Measurements from ENCODE around the gene CACNA1S. TPM values are rescaled to one million over a fixed set of nuclear protein-coding genes. Genes with fewer than 3 reads are reported as not detected.

CACNA1S gene
- total RNA-seq, 1 experiment from 2014 or later: not detected

DNA sequence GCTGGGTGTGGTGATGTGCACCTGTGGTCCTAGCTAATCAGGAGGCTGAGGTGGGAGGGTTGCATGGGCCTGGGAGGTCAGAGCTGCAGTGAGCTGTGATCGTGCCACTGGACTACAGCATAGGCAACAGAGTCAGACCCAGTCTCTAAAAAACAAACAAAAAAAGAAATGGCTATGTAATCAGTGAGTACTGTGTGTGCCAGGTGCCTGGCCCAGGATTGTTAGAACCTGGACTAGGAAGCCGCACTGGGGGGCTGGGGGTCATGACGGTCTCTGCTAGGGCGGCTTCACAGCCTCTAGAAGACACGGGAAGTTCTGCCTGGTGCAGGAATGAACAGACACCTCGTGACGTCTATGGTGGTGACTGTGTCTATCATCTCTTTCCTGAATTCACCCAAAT is 33.6 kb upstream of the CACNA1S start:
- H3K9ac ChIP-seq (ENCODE audit: extremely low read depth, insufficient read length, low read length): no peak overlapping the region

More for the DNA sequence above, 33.6 kb upstream of the CACNA1S start:
- H3K23me2 ChIP-seq (ENCODE audit: insufficient read length, low read depth, low read length, poor library complexity, severe bottlenecking): no peaks in the 10 kb centered on the region
- no peak overlapping the region for H2BK20ac ChIP-seq (ENCODE audit: low read depth, low read length, poor library complexity, severe bottlenecking)
- H3K4me1 ChIP-seq (ENCODE audit: insufficient read depth, low read length): no peaks in the 10 kb centered on the region
- H2AFZ ChIP-seq (ENCODE audit: low read length): no peak overlapping the region
- no peak overlapping the region for H3K4me2 ChIP-seq (ENCODE audit: insufficient read depth, insufficient read length, low read length)
- no peak overlapping the region for H3K14ac ChIP-seq (ENCODE audit: insufficient read depth, low read length)
- H4K5ac ChIP-seq (ENCODE audit: insufficient read length, low read depth, low read length): no peak overlapping the region
- Mint-ChIP-seq H3K27ac (no peak overlapping the region), H3K36me3 (ENCODE audit: insufficient read depth in 1 of 3, low read depth in 3 of 3) (peaks cover 56 to 99% (median 98%) of the 10 kb centered on the region in 3 experiments; a peak in 6 of 7 replicates), H3K4me3 (no peak overlapping the region), H3K9me3 (no peaks in the 10 kb centered on the region), H3K4me1 (no peaks in the 10 kb centered on the region), H3K27me3 (ENCODE audit: low read depth) (no peaks in the 10 kb centered on the region)
- DNase-seq: no peak
- H3K56ac ChIP-seq (ENCODE audit: insufficient read length, low read depth, low read length): no peak overlapping the region
- H4K20me1 ChIP-seq (ENCODE audit: control insufficient read depth, insufficient read depth, insufficient read length): no peaks in the 10 kb centered on the region
- no peak overlapping the region for H3K23ac ChIP-seq (ENCODE audit: insufficient read length, low read depth, low read length)
- H3K27me3 ChIP-seq (ENCODE audit: insufficient read depth, low read length): no peaks in the 10 kb centered on the region
- H3K27ac ChIP-seq (ENCODE audit: insufficient read length, low read depth, low read length): no peak overlapping the region
- H3T11ph ChIP-seq (ENCODE audit: low read length): no peak overlapping the region
- no peaks in the 10 kb centered on the region for H3K79me2 ChIP-seq (ENCODE audit: insufficient read depth, low read length)
- no peak overlapping the region for H4K91ac ChIP-seq (ENCODE audit: insufficient read length, low read depth, low read length)
- peaks cover 2% of the 10 kb centered on the region for H3K79me1 ChIP-seq (ENCODE audit: insufficient read depth, low read depth, low read length, poor library complexity, severe bottlenecking)
- H2BK12ac ChIP-seq (ENCODE audit: insufficient read length, low read depth, low read length): no peak overlapping the region
- H3K9me3 ChIP-seq (ENCODE audit: control insufficient read depth, low read depth, low read length): no peaks in the 10 kb centered on the region
- no peak for TF ChIP-seq CTCF (conservative IDR thresholded peaks at IDR 0.05)
- no CpG with 5 or more reads among the region's 7 CpGs for WGBS (ENCODE audit: extremely low coverage, insufficient read length, low lambda C conversion rate)
- H2BK5ac ChIP-seq (ENCODE audit: insufficient read length, low read length): no peak overlapping the region
- H2BK15ac ChIP-seq (ENCODE audit: low read depth, low read length): no peak overlapping the region
- no peak overlapping the region for H2BK120ac ChIP-seq (ENCODE audit: low read depth, low read length, poor library complexity, severe bottlenecking)
- H4K8ac ChIP-seq (replicated peaks; ENCODE audit: insufficient read length, low read depth, low read length): no peak overlapping the region
- H3K4ac ChIP-seq (ENCODE audit: low read depth, low read length): no peak overlapping the region
- H2AK5ac ChIP-seq (ENCODE audit: insufficient read length, low read length): no peak overlapping the region
- no peak overlapping the region for H3K18ac ChIP-seq (ENCODE audit: insufficient read length, low read depth, low read length)

All from H9 (cell line).